GM12878 (cell line): Measurements from ENCODE around the gene ZSCAN5B. TPM values are rescaled to one million over a fixed set of nuclear protein-coding genes. Genes with fewer than 3 reads are reported as not detected.

Source experiments
- ATAC-seq: fragments of 200-7000 bp; cut with Tn5 transposase; 3 replicates; pipeline ENCODE4 v1.9.1; 2020; ENCODE audit warnings: mild to moderate bottlenecking, moderate library complexity
- BruUV-seq: library from RNA; stranded (reverse); fragments of 400-500 nt; replicated peaks from 2 replicates; lab custom pipeline; 2021; lab: Mats Ljungman, UMichigan
- CTCF ChIA-PET: fragments of 300-600 bp; sonication (Branson Sonifier 250); formaldehyde crosslinking; extraction: SDS; loops from one replicate; lab custom pipeline; 2021; ENCODE audit warnings: inconsistent platforms; lab: Yijun Ruan, JAX
- POLR2A ChIA-PET: fragments of 350-600 bp; formaldehyde crosslinking; extraction: SDS; loops from one replicate; lab custom pipeline; 2021; ENCODE audit warnings: inconsistent platforms; lab: Charles Lee
- RAD21 ChIA-PET: fragments of 300-600 bp; sonication (Branson Sonifier 250); formaldehyde crosslinking; loops from one replicate; lab custom pipeline; 2023; ENCODE audit warnings: antibody characterized with exemption; ENCODE audit not compliant: unreplicated experiment; lab: Charles Lee
- SMC1A ChIA-PET: fragments of 300-600 bp; sonication (Branson Sonifier 250); formaldehyde crosslinking; loops from one replicate; lab custom pipeline; 2023; ENCODE audit not compliant: unreplicated experiment, uncharacterized antibody; lab: Charles Lee
- DNase-seq: peaks from one replicate; pipeline ENCODE4 v3.0.0-alpha.2; 2011; ENCODE audit warnings: low read depth, low spot score
- FAIRE-seq: peaks from 3 replicates; lab custom pipeline; 2011; peaks lifted over from hg19 to GRCh38; lab: Jason Lieb, UNC
- H2AFZ ChIP-seq: 2 replicates; pipeline ENCODE4 v1.6.0; 2011; ENCODE audit warnings: low read depth, low read length, control low read depth; ENCODE audit not compliant: control insufficient read depth
- H3K27ac ChIP-seq: 2 replicates; pipeline ENCODE4 v1.5.1; 2011; ENCODE audit warnings: control low read depth; ENCODE audit not compliant: control insufficient read depth, insufficient read depth
- H3K27me3 ChIP-seq, 2 experiments: replicated peaks in 1 of 2; 2 replicates each; pipeline versions ENCODE4 v1.6.0 to v1.6.1; 2011; ENCODE audit warnings: low read length in 1 of 2; ENCODE audit not compliant: control insufficient read depth in 2 of 2, insufficient read depth in 2 of 2
- H3K36me3 ChIP-seq, 2 experiments: 2 replicates each; pipeline ENCODE4 v1.5.1; 2011; ENCODE audit warnings: low read length in 1 of 2; ENCODE audit not compliant: control insufficient read depth in 2 of 2, insufficient read depth in 2 of 2
- H3K4me1 ChIP-seq: 2 replicates; pipeline ENCODE4 v1.6.1; 2011; ENCODE audit warnings: mild to moderate bottlenecking, low read length, moderate library complexity, mixed read lengths; ENCODE audit not compliant: control insufficient read depth, insufficient read depth
- H3K4me2 ChIP-seq: 2 replicates; pipeline ENCODE4 v1.6.0; 2011; ENCODE audit warnings: control low read depth; ENCODE audit not compliant: control insufficient read depth, insufficient read depth
- H3K4me3 ChIP-seq: fragments of 200-600 bp; sonication (generic); 2 replicates; pipeline ENCODE4 v1.5.1; 2016
- H3K79me2 ChIP-seq: 2 replicates; pipeline ENCODE4 v1.6.0; 2011; ENCODE audit warnings: low read length; ENCODE audit not compliant: control insufficient read depth, insufficient read depth
- H3K9ac ChIP-seq: 2 replicates; pipeline ENCODE4 v1.8.0; 2011; ENCODE audit warnings: low read length, control low read depth, mixed read lengths; ENCODE audit not compliant: control insufficient read depth, insufficient read depth
- H3K9me3 ChIP-seq: replicated peaks from 3 replicates; pipeline ENCODE4 v1.5.1; 2011; ENCODE audit warnings: mild to moderate bottlenecking, low read length; ENCODE audit not compliant: control insufficient read depth, insufficient read depth
- H4K20me1 ChIP-seq: 2 replicates; pipeline ENCODE4 v1.6.0; 2011; ENCODE audit not compliant: control insufficient read depth, insufficient read depth
- CBX5 ChIP-seq: sonication (generic); IDR thresholded peaks from 2 replicates; pipeline ENCODE4 v1.6.1; 2016; ENCODE audit warnings: low read depth, moderate library complexity, mild to moderate bottlenecking, inconsistent platforms
- CREM ChIP-seq: IDR thresholded peaks from 2 replicates; pipeline ENCODE4 v1.6.1; 2014; ENCODE audit warnings: antibody characterized with exemption, low read depth
- DPF2 ChIP-seq: fragments of 450-650 bp; IDR thresholded peaks from 2 replicates; pipeline ENCODE4 v1.6.1; 2017; ENCODE audit warnings: mild to moderate bottlenecking
- E2F8 ChIP-seq: fragments of 450-650 bp; IDR thresholded peaks from 2 replicates; pipeline ENCODE4 v1.6.1; 2018; ENCODE audit warnings: mild to moderate bottlenecking, low read depth, moderate library complexity; ENCODE audit not compliant: partially characterized antibody
- FOS ChIP-seq: IDR thresholded peaks from 3 replicates; pipeline ENCODE4 v1.6.1; 2011; ENCODE audit warnings: borderline replicate concordance; ENCODE audit not compliant: insufficient read length; ENCODE audit errors: extremely low read depth
- FOXK2 ChIP-seq: fragments of 450-650 bp; IDR thresholded peaks from 2 replicates; pipeline ENCODE4 v1.6.1; 2017; ENCODE audit warnings: mild to moderate bottlenecking, moderate library complexity
- HDAC2 ChIP-seq: fragments of 200-600 bp; sonication (generic); IDR thresholded peaks from 2 replicates; pipeline ENCODE4 v1.6.1; 2017
- MEF2B ChIP-seq: fragments of 450-650 bp; IDR thresholded peaks from 2 replicates; pipeline ENCODE4 v1.6.1; 2018; ENCODE audit warnings: mild to moderate bottlenecking, moderate library complexity; ENCODE audit not compliant: partially characterized antibody, poor library complexity, severe bottlenecking
- MTA2 ChIP-seq: fragments of 450-650 bp; IDR thresholded peaks from 2 replicates; pipeline ENCODE4 v1.6.1; 2016; ENCODE audit warnings: low read depth, mild to moderate bottlenecking, moderate library complexity
- NFIC ChIP-seq: IDR thresholded peaks from 2 replicates; pipeline ENCODE4 v1.6.1; 2012; ENCODE audit warnings: low read depth, mild to moderate bottlenecking, inconsistent platforms, low read length, moderate library complexity
- SRF ChIP-seq, 2 experiments: IDR thresholded peaks; 2 replicates each; pipeline ENCODE4 v1.6.1; 2011; ENCODE audit warnings: low read depth in 2 of 2, low read length in 2 of 2, mild to moderate bottlenecking in 1 of 2, moderate library complexity in 1 of 2
- WRNIP1 ChIP-seq: IDR thresholded peaks from 2 replicates; pipeline ENCODE4 v1.6.1; 2011; ENCODE audit warnings: low read depth, low read length, improper control_type of control experiment, borderline replicate concordance
- YBX1 ChIP-seq: fragments of 450-650 bp; IDR thresholded peaks from 2 replicates; pipeline ENCODE4 v1.6.1; 2016; ENCODE audit warnings: antibody characterized with exemption
- ZBTB11 ChIP-seq: fragments of 450-650 bp; formaldehyde crosslinking; IDR thresholded peaks from 2 replicates; pipeline ENCODE4 v1.5.0; 2022; ENCODE audit warnings: mild to moderate bottlenecking, missing genetic modification characterization
- ZNF622 ChIP-seq: fragments of 450-650 bp; IDR thresholded peaks from 2 replicates; pipeline ENCODE4 v1.6.1; 2017; ENCODE audit warnings: mild to moderate bottlenecking, inconsistent platforms
- WGBS: methylation state at CpG from one replicate; pipeline ENCODE4 v1.1.6; 2016; ENCODE audit warnings: low lambda C conversion rate; ENCODE audit not compliant: insufficient replicate concordance, insufficient coverage; ENCODE audit errors: missing lambda C conversion rate; 5-methylcytosine and 5-hydroxymethylcytosine counted together
- in situ Hi-C: fragments of 300-500 bp; cut with MboI; formaldehyde crosslinking; loops from 9 replicates; pipeline ENCODE4 v1.14.3; 2018; ENCODE audit warnings: mixed read lengths
- intact Hi-C: fragments of 100-400 bp; cut with micrococcal nuclease; formaldehyde crosslinking; loops from one replicate; pipeline ENCODE4 v1.14.2; 2022; ENCODE audit not compliant: unreplicated experiment
- polyA plus RNA-seq, 11 experiments: library from polyadenylated mRNA; depleted of rRNA in 4 of 11; unstranded in 6 of 11; stranded (reverse) in 5 of 11; fragments of >200 nt; fragmentation: Nextera tagmentation in 4 of 11; fragmentation: Illumina TruSeq in 1 of 11; extraction: Ambion mirVana in 4 of 11; extraction: Trizol in 1 of 11; gene quantifications; 1 replicate in 1 of 11; 2 replicates in 10 of 11; pipeline versions ENCODE4 v1.2.1 to v1.2.3, GENCODE V29; 2011 to 2016; ENCODE audit warnings: inconsistent platforms in 2 of 11, missing spikeins in 2 of 11, low read depth in 1 of 11
- total RNA-seq, 4 experiments: library from RNA; depleted of rRNA in 3 of 4; stranded (reverse); fragments of >200 nt in 3 of 4; fragmentation: Illumina TruSeq in 1 of 4; extraction: Trizol in 1 of 4; gene quantifications; 2 replicates each; pipeline versions ENCODE4 v1.2.1 to v1.2.3, GENCODE V29; 2013 to 2021
- TF ChIP-seq, protein P1 (sequence below): IDR thresholded peaks from 2 replicates; pipeline ENCODE4 v1.6.1; 2012; ENCODE audit warnings: low read depth, low read length, improper control_type of control experiment

The ZSCAN5B gene
- total and polyA plus RNA-seq, 10 of the 15 experiments (the other 5 are each of a cell fraction or from before 2014, with no cell fraction given) = 0.04 TPM; not detected in 9

DNA sequence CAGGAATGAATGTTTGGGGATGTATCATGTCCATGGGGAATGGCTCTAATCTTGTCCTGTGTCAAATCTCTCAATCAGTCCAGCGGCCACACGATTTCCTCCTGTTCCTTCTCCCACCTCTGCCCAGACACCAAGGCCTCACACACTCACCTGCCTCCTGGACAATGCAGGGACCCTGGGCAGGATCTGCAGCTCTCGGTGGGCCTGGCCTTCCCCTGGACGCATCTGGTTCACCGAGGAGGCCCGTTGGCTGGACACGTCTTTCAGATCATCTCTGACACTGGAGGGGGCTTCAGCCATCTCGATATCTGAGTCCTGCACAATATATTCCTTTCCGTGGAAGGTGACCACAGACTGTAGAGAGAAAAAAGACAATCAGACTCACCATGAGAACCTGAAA lies 25.9 kb upstream of the ZSCAN5B start:
- TF ChIP-seq YBX1 (no peak), FOS (no peak), NFIC (no peak), CBX5 (no peak), SRF (IDR thresholded peaks at IDR 0.05; ENCODE audit: low read depth in 2 of 2, low read length in 2 of 2) (no peak), ZNF622 (no peak), FOXK2 (no peak), HDAC2 (no peak), ZBTB11 (CRISPR knock-in tag) (no peak), WRNIP1 (no peak), CREM (no peak), DPF2 (no peak), MEF2B (no peak), E2F8 (no peak), MTA2 (no peak)
- TF ChIP-seq, protein P1, sequence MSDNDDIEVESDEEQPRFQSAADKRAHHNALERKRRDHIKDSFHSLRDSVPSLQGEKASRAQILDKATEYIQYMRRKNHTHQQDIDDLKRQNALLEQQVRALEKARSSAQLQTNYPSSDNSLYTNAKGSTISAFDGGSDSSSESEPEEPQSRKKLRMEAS = no peak
- TF ChIP-seq, all 136 proteins: peak for 0
- Histone ChIP-seq H3K27me3 (no peaks in the 10 kb centered on the region), H3K4me1 (no peaks in the 10 kb centered on the region), H3K4me3 (no peak overlapping the region), H3K9ac (no peak overlapping the region), H3K4me2 (no peak overlapping the region), H4K20me1 (no peaks in the 10 kb centered on the region), H3K79me2 (no peaks in the 10 kb centered on the region), H3K9me3 (no peaks in the 10 kb centered on the region), H3K36me3 (no peaks in the 10 kb centered on the region; a peak in 1 of 4 replicates), H2AFZ (no peak overlapping the region), H3K27ac (no peak overlapping the region)
- SMC1A ChIA-PET = no interaction called here
- BruUV-seq = no TSS peak
- no peak for FAIRE-seq
- WGBS = 64% methylated on average over 9 of the region's 9 CpGs
- CTCF ChIA-PET = no interaction called here
- in situ Hi-C loops = no loop called here
- DNase-seq = no peak
- intact Hi-C loops = no loop called here
- POLR2A ChIA-PET = no interaction called here
- no peak for ATAC-seq
- RAD21 ChIA-PET = no interaction called here
